IMR-90 (cell line): Measurements from ENCODE around the gene CT47C1. TPM values are rescaled to one million over a fixed set of nuclear protein-coding genes. Genes with fewer than 3 reads are reported as not detected.
A peak's percentile ranks its signal among the peaks of the same experiment; 100 is the strongest.

ENCODE experiments used
- ATAC-seq: fragments of 200-7000 bp; cut with Tn5 transposase; 2 replicates; pipeline ENCODE4 v1.9.1; 2020; ENCODE audit warnings: low read depth, mild to moderate bottlenecking, moderate library complexity
- Bru-seq: library from RNA; stranded (reverse); fragments of 400-500 nt; gene quantifications from one replicate; lab custom pipeline; 2021; lab: Mats Ljungman, UMichigan
- BruChase-seq, 2 experiments: library from RNA; stranded (reverse); fragments of 400-500 nt; gene quantifications; one replicate each; lab custom pipeline; 2021; lab: Mats Ljungman, UMichigan
- BruUV-seq: library from RNA; stranded (reverse); fragments of 400-500 nt; replicated peaks from 2 replicates; lab custom pipeline; 2021; lab: Mats Ljungman, UMichigan
- CTCF ChIA-PET: fragments of 300-600 bp; formaldehyde crosslinking; extraction: SDS; loops from one replicate; lab custom pipeline; 2021; ENCODE audit warnings: antibody characterized with exemption; lab: Yijun Ruan, JAX
- POLR2A ChIA-PET: fragments of 300-600 bp; sonication (Branson Sonifier 250); formaldehyde crosslinking; loops from one replicate; lab custom pipeline; 2022; ENCODE audit warnings: antibody characterized with exemption; ENCODE audit not compliant: unreplicated experiment; lab: Charles Lee
- DNase-seq: peaks from one replicate; pipeline ENCODE4 v3.0.0; 2013
- H2AFZ ChIP-seq: replicated peaks from 2 replicates; pipeline ENCODE3; 2013; ENCODE audit warnings: low read length, mild to moderate bottlenecking; ENCODE audit not compliant: poor library complexity
- H2AK5ac ChIP-seq: 2 replicates; pipeline ENCODE4 v1.6.1; 2013; ENCODE audit warnings: low read depth, low read length, inconsistent platforms
- H2AK9ac ChIP-seq: replicated peaks from 2 replicates; pipeline ENCODE3; 2013; ENCODE audit warnings: mild to moderate bottlenecking, low read depth, low read length, moderate library complexity; ENCODE audit not compliant: poor library complexity
- H2BK120ac ChIP-seq: 2 replicates; pipeline ENCODE4 v1.6.1; 2013; ENCODE audit warnings: low read depth, low read length, inconsistent platforms
- H2BK15ac ChIP-seq: 3 replicates; pipeline ENCODE4 v1.6.1; 2013; ENCODE audit warnings: low read depth, low read length, inconsistent platforms
- H2BK20ac ChIP-seq: 2 replicates; pipeline ENCODE4 v1.6.1; 2013; ENCODE audit warnings: low read depth, mild to moderate bottlenecking, inconsistent platforms, low read length, moderate library complexity
- H2BK5ac ChIP-seq: 2 replicates; pipeline ENCODE4 v1.6.1; 2013; ENCODE audit warnings: mild to moderate bottlenecking, low read depth, low read length, inconsistent platforms; ENCODE audit not compliant: poor library complexity, severe bottlenecking
- H3K14ac ChIP-seq: replicated peaks from 2 replicates; pipeline ENCODE4 v1.6.1; 2013; ENCODE audit warnings: low read depth, low read length, inconsistent platforms
- H3K18ac ChIP-seq: 2 replicates; pipeline ENCODE4 v1.6.1; 2013; ENCODE audit warnings: low read depth, low read length, control low read depth
- H3K23ac ChIP-seq: 2 replicates; pipeline ENCODE4 v1.6.1; 2013; ENCODE audit warnings: low read depth, low read length, inconsistent platforms
- H3K27ac ChIP-seq: 2 replicates; pipeline ENCODE4 v1.5.1; 2013; ENCODE audit warnings: mild to moderate bottlenecking, control low read depth, low read length; ENCODE audit not compliant: insufficient read depth
- H3K27me3 ChIP-seq: 2 replicates; pipeline ENCODE4 v1.6.1; 2013; ENCODE audit warnings: low read length; ENCODE audit not compliant: control insufficient read depth, insufficient read depth
- H3K36me3 ChIP-seq: 2 replicates; pipeline ENCODE4 v1.6.1; 2013; ENCODE audit warnings: low read length, mixed read lengths; ENCODE audit not compliant: control insufficient read depth, insufficient read depth
- H3K4ac ChIP-seq: 2 replicates; pipeline ENCODE4 v1.6.1; 2013; ENCODE audit warnings: low read depth, low read length, inconsistent platforms
- H3K4me1 ChIP-seq: 2 replicates; pipeline ENCODE4 v1.6.1; 2013; ENCODE audit warnings: low read length, mixed read lengths; ENCODE audit not compliant: control insufficient read depth, insufficient read depth
- H3K4me2 ChIP-seq: 2 replicates; pipeline ENCODE4 v1.6.1; 2013; ENCODE audit warnings: low read depth, mild to moderate bottlenecking, control low read depth, low read length, moderate library complexity
- H3K4me3 ChIP-seq: 2 replicates; pipeline ENCODE4 v1.5.1; 2013; ENCODE audit warnings: low read depth, mild to moderate bottlenecking, control low read depth, low read length, moderate library complexity; ENCODE audit not compliant: insufficient read depth
- H3K56ac ChIP-seq: 2 replicates; pipeline ENCODE4 v1.6.1; 2013; ENCODE audit warnings: low read length, inconsistent platforms; ENCODE audit not compliant: insufficient read depth; ENCODE audit errors: extremely low read depth
- H3K79me1 ChIP-seq, 2 experiments: 2 replicates each; pipeline ENCODE4 v1.6.1; 2013; ENCODE audit warnings: low read length in 2 of 2, inconsistent platforms in 1 of 2, low read depth in 1 of 2
- H3K9ac ChIP-seq: 2 replicates; pipeline ENCODE4 v1.6.1; 2013; ENCODE audit warnings: low read depth, low read length, control low read depth
- H3K9me1 ChIP-seq: 2 replicates; pipeline ENCODE4 v1.6.1; 2013; ENCODE audit warnings: low read length, inconsistent platforms; ENCODE audit not compliant: insufficient read depth
- H3K9me3 ChIP-seq: 2 replicates; pipeline ENCODE4 v1.6.1; 2013; ENCODE audit warnings: low read length; ENCODE audit not compliant: control insufficient read depth, insufficient read depth
- H4K20me1 ChIP-seq: 2 replicates; pipeline ENCODE4 v1.6.1; 2013; ENCODE audit warnings: low read length, inconsistent platforms; ENCODE audit not compliant: insufficient read depth
- H4K5ac ChIP-seq: 2 replicates; pipeline ENCODE4 v1.6.1; 2013; ENCODE audit warnings: mild to moderate bottlenecking, low read depth, low read length, control low read depth
- H4K8ac ChIP-seq, 2 experiments: 2 replicates each; pipeline ENCODE4 v1.6.1; 2013; ENCODE audit warnings: low read depth in 2 of 2, low read length in 2 of 2, control low read depth in 1 of 2, inconsistent platforms in 1 of 2
- H4K91ac ChIP-seq: 2 replicates; pipeline ENCODE4 v1.6.1; 2013; ENCODE audit warnings: low read depth, low read length, inconsistent platforms; ENCODE audit not compliant: insufficient read depth
- BHLHE40 ChIP-seq: fragments of 150-350 bp; IDR thresholded peaks from 2 replicates; pipeline ENCODE4 v1.6.1; 2016; ENCODE audit warnings: mild to moderate bottlenecking, low read depth, low read length
- CEBPB ChIP-seq: IDR thresholded peaks from 2 replicates; pipeline ENCODE4 v1.6.1; 2012; ENCODE audit warnings: low read depth, low read length, improper control_type of control experiment
- FOS ChIP-seq: fragments of 150-350 bp; IDR thresholded peaks from 2 replicates; pipeline ENCODE4 v1.6.1; 2016; ENCODE audit warnings: low read depth, low read length
- MAFK ChIP-seq: IDR thresholded peaks from 2 replicates; pipeline ENCODE4 v1.6.1; 2012; ENCODE audit warnings: low read depth, low read length, improper control_type of control experiment
- MAZ ChIP-seq: IDR thresholded peaks from 2 replicates; pipeline ENCODE4 v1.6.1; 2012; ENCODE audit warnings: low read depth, mild to moderate bottlenecking, low read length, improper control_type of control experiment, moderate library complexity, borderline replicate concordance
- MXI1 ChIP-seq: IDR thresholded peaks from 2 replicates; pipeline ENCODE4 v1.6.1; 2012; ENCODE audit warnings: low read depth, mild to moderate bottlenecking, low read length, moderate library complexity, borderline replicate concordance
- NFE2L2 ChIP-seq: fragments of 150-350 bp; IDR thresholded peaks from 2 replicates; pipeline ENCODE4 v1.6.1; 2016; ENCODE audit warnings: low read depth, mild to moderate bottlenecking, low read length
- RAD21 ChIP-seq: IDR thresholded peaks from 2 replicates; pipeline ENCODE4 v1.6.1; 2012; ENCODE audit warnings: low read length, improper control_type of control experiment
- RCOR1 ChIP-seq: IDR thresholded peaks from 2 replicates; pipeline ENCODE4 v1.6.1; 2012; ENCODE audit warnings: mild to moderate bottlenecking, low read length, improper control_type of control experiment; ENCODE audit not compliant: insufficient replicate concordance
- RFX5 ChIP-seq: IDR thresholded peaks from 2 replicates; pipeline ENCODE4 v1.8.0; 2012; ENCODE audit warnings: low read depth, mild to moderate bottlenecking, low read length, moderate library complexity
- SMC3 ChIP-seq: fragments of 150-350 bp; IDR thresholded peaks from 2 replicates; pipeline ENCODE4 v1.6.1; 2016; ENCODE audit warnings: low read depth, mild to moderate bottlenecking, antibody characterized with exemption, low read length, moderate library complexity
- WGBS, 2 experiments: methylation state at CpG; one replicate each; pipeline versions ENCODE4 v1.1.5 to v1.1.7; 2013; ENCODE audit warnings: missing lambda C conversion rate in 2 of 2; ENCODE audit not compliant: insufficient read length in 1 of 2; ENCODE audit errors: extremely low coverage in 2 of 2; 5-methylcytosine and 5-hydroxymethylcytosine counted together
- dilution Hi-C: fragments of 300-500 bp; cut with HindIII; formaldehyde crosslinking; loops from one replicate; pipeline ENCODE4 v1.14.3; 2018; ENCODE audit warnings: low sequenced_read_pairs; ENCODE audit not compliant: unreplicated experiment
- in situ Hi-C: fragments of 300-500 bp; cut with MboI; formaldehyde crosslinking; loops from 3 replicates; pipeline ENCODE4 v1.14.3; 2019; ENCODE audit warnings: low sequenced_read_pairs, inconsistent platforms, mixed read lengths
- intact Hi-C: fragments of 100-400 bp; cut with micrococcal nuclease; formaldehyde crosslinking; loops from 2 replicates; pipeline ENCODE4 v1.10.0; 2022
- long read RNA-seq: library from polyadenylated mRNA; unstranded; transcript quantifications from one replicate; pipeline ENCODE4 v2.0.0, GENCODE V29; 2021; ENCODE audit not compliant: unreplicated experiment
- polyA plus RNA-seq, 3 experiments: library from polyadenylated mRNA; depleted of rRNA; stranded (reverse); fragments of >200 nt; gene quantifications; 2 replicates each; pipeline ENCODE4 v1.2.3, GENCODE V29; 2012; ENCODE audit warnings: low replicate concordance in 1 of 3
- total RNA-seq: library from RNA; depleted of rRNA; stranded (reverse); fragments of >200 nt; gene quantifications from 2 replicates; pipeline ENCODE4 v1.2.3, GENCODE V29; 2012; rRNA removed
- TF ChIP-seq, protein P1 (sequence below): fragments of 150-350 bp; IDR thresholded peaks from 2 replicates; pipeline ENCODE4 v1.6.1; 2016; ENCODE audit warnings: low read depth, mild to moderate bottlenecking, low read length, moderate library complexity, borderline replicate concordance
- TF ChIP-seq, protein P2 (sequence below): conservative IDR thresholded peaks from 2 replicates; pipeline ENCODE4 v1.5.1; 2012; ENCODE audit warnings: mild to moderate bottlenecking, low read depth, low read length, improper control_type of control experiment
- TF ChIP-seq, protein P3 (sequence below): fragments of 150-350 bp; IDR thresholded peaks from 2 replicates; pipeline ENCODE4 v1.6.1; 2017; ENCODE audit warnings: mild to moderate bottlenecking, antibody characterized with exemption, low read length, low read depth

Gene CT47C1
- not detected in 2 replicates for total RNA-seq
- polyA plus RNA-seq (2012; rRNA removed): not detected in 2 replicates
- not detected in 2 replicates for polyA plus RNA-seq (2012; cell fraction: cytosol; rRNA removed)
- polyA plus RNA-seq (2012; cell fraction: nucleus; rRNA removed; ENCODE audit: low replicate concordance): not detected in 2 replicates
- Bru-seq, nascent RNA: not detected
- percentile 14 among the genes with signal in this experiment for BruChase-seq, experiment 1, labeled RNA remaining after a 6-hour chase
- not detected for BruChase-seq, experiment 2, labeled RNA remaining after a 2-hour chase
- long read RNA-seq: 0 reads

DNA sequence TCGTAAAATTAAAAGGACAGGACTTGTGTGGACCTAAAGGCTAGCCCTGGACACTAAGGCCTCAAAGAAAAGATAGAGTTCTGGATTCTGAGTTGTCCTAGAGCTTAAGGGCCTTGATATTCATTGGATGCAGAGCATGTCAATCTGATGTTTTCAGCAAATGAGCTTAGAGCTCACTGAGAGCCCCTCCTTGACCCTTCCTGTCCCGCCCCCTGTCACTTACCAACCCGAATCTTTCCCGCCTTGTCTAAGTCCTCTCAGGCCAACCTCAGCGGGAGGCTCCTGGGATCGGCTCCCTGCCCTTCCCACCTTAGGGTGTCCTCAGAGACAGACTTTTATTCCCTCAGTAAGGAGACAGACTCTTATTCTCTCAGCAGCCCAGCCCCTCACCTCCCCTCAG, at the start of gene CT47C1:
CT47C1 (plus strand) TSS at position 250 of the 400 bp plus-strand sequence. CDS start 233 bp downstream, outside the sequence.
- Histone ChIP-seq H2AFZ (no peak within 1 kb of the TSS), H3K18ac (no peak within 1 kb of the TSS), H2BK15ac (no peak within 1 kb of the TSS), H3K56ac (no peak within 1 kb of the TSS), H3K9me1 (no peaks in the 10 kb centered on the region), H3K4me2 (no peak within 1 kb of the TSS), H3K9ac (no peak within 1 kb of the TSS), H4K8ac (no peak within 1 kb of the TSS), H3K9me3 (no peaks in the 10 kb centered on the region), H3K79me1 (no peaks in the 10 kb centered on the region), H3K23ac (no peak within 1 kb of the TSS), H2AK9ac (no peak within 1 kb of the TSS), H2BK5ac (no peak within 1 kb of the TSS), H3K27me3 (peaks cover under 1% of the 10 kb centered on the region; the same call in 1 of the 2 replicates), H3K14ac (no peak within 1 kb of the TSS), H2AK5ac (no peak within 1 kb of the TSS), H3K4ac (no peak within 1 kb of the TSS), H2BK20ac (no peak within 1 kb of the TSS), H2BK120ac (no peak within 1 kb of the TSS), H4K20me1 (no peaks in the 10 kb centered on the region), H3K4me3 (no peak within 1 kb of the TSS), H3K36me3 (no peaks in the 10 kb centered on the region), H4K5ac (no peak within 1 kb of the TSS), H4K91ac (no peak within 1 kb of the TSS), H3K4me1 (no peaks in the 10 kb centered on the region), H3K27ac (no peak within 1 kb of the TSS)
- CTCF ChIA-PET: no interaction called here
- POLR2A ChIA-PET: no interaction called here
- intact Hi-C loops: no loop called here
- WGBS, 2 experiments: 85% methylated on average over 5 of the region's 6 CpGs; no CpG with 5 or more reads in 1 of the 2 experiments
- BruUV-seq: no TSS peak
- no peak for TF ChIP-seq NFE2L2
- no peak for TF ChIP-seq CEBPB
- no peak for TF ChIP-seq FOS
- no peak for TF ChIP-seq RCOR1
- TF ChIP-seq BHLHE40: no peak
- TF ChIP-seq RFX5: no peak
- no peak for TF ChIP-seq MAFK
- TF ChIP-seq, protein P1, sequence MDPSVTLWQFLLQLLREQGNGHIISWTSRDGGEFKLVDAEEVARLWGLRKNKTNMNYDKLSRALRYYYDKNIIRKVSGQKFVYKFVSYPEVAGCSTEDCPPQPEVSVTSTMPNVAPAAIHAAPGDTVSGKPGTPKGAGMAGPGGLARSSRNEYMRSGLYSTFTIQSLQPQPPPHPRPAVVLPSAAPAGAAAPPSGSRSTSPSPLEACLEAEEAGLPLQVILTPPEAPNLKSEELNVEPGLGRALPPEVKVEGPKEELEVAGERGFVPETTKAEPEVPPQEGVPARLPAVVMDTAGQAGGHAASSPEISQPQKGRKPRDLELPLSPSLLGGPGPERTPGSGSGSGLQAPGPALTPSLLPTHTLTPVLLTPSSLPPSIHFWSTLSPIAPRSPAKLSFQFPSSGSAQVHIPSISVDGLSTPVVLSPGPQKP: no peak
- TF ChIP-seq, protein P2, sequence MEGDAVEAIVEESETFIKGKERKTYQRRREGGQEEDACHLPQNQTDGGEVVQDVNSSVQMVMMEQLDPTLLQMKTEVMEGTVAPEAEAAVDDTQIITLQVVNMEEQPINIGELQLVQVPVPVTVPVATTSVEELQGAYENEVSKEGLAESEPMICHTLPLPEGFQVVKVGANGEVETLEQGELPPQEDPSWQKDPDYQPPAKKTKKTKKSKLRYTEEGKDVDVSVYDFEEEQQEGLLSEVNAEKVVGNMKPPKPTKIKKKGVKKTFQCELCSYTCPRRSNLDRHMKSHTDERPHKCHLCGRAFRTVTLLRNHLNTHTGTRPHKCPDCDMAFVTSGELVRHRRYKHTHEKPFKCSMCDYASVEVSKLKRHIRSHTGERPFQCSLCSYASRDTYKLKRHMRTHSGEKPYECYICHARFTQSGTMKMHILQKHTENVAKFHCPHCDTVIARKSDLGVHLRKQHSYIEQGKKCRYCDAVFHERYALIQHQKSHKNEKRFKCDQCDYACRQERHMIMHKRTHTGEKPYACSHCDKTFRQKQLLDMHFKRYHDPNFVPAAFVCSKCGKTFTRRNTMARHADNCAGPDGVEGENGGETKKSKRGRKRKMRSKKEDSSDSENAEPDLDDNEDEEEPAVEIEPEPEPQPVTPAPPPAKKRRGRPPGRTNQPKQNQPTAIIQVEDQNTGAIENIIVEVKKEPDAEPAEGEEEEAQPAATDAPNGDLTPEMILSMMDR: no peak
- TF ChIP-seq MXI1: no peak
- TF ChIP-seq SMC3: no peak
- TF ChIP-seq, protein P3, sequence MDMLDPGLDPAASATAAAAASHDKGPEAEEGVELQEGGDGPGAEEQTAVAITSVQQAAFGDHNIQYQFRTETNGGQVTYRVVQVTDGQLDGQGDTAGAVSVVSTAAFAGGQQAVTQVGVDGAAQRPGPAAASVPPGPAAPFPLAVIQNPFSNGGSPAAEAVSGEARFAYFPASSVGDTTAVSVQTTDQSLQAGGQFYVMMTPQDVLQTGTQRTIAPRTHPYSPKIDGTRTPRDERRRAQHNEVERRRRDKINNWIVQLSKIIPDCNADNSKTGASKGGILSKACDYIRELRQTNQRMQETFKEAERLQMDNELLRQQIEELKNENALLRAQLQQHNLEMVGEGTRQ: no peak
- TF ChIP-seq MAZ: no peak
- TF ChIP-seq RAD21: no peak
- dilution Hi-C loops: no loop called here
- ATAC-seq: no peak
- DNase-seq: no peak
- in situ Hi-C loops: loop anchor here (5.0 kb wide), 1 partner anchor 225 kb away; no protein-coding TSS in a partner anchor
